DMS 273 (cell line): ENCODE results near the gene NBAS.
"Not testable (repeated sequence)": the region's sequence is repeated elsewhere in the genome, so short reads cannot be mapped to it uniquely, and the experiment has no call there.

Experiments used
- DNase-seq: peaks from one replicate; lab custom pipeline; 2025; ENCODE audit not compliant: unreplicated experiment; lab: John Stamatoyannopoulos, UW

Gene NBAS

GRCh38 chr2:15241201-15241600 is 319.9 kb downstream of the NBAS start:
- no peak for DNase-seq

- DNase-seq = no peak
Observed at GRCh38 chr2:15238028-15238427, 323.1 kb downstream of the NBAS start.

- no peak for DNase-seq
Observed at GRCh38 chr2:15230599-15231192, 330.4 kb downstream of the NBAS start.

GRCh38 chr2:15226661-15227060 is 334.5 kb downstream of the NBAS start:
- no peak for DNase-seq

- DNase-seq = no peak
Observed at GRCh38 chr2:15225131-15225530, 336.0 kb downstream of the NBAS start.

GRCh38 chr2:15224641-15225040 is 336.5 kb downstream of the NBAS start:
- no peak for DNase-seq

- no peak for DNase-seq
Observed at GRCh38 chr2:15223887-15224286, 337.2 kb downstream of the NBAS start.

GRCh38 chr2:15222856-15223255 is 338.3 kb downstream of the NBAS start:
- no peak for DNase-seq

GRCh38 chr2:15220603-15221002 is 340.5 kb downstream of the NBAS start:
- no peak for DNase-seq

GRCh38 chr2:15218423-15219086 is 342.6 kb downstream of the NBAS start:
- no peak for DNase-seq

- DNase-seq = no peak
Observed at GRCh38 chr2:15212249-15212648, 348.9 kb downstream of the NBAS start.

- not testable (repeated sequence) for DNase-seq
Observed at GRCh38 chr2:15210542-15210941, 350.6 kb downstream of the NBAS start.

- DNase-seq = no peak
Observed at GRCh38 chr2:15206419-15206818, 354.7 kb downstream of the NBAS start.

GRCh38 chr2:15205562-15205961 is 355.6 kb downstream of the NBAS start:
- no peak for DNase-seq

GRCh38 chr2:15201009-15201408 is 360.1 kb downstream of the NBAS start:
- DNase-seq = no peak

GRCh38 chr2:15200581-15200980 is 360.6 kb downstream of the NBAS start:
- no peak for DNase-seq

GRCh38 chr2:15198051-15198450 is 363.1 kb downstream of the NBAS start:
- DNase-seq = no peak

GRCh38 chr2:15195813-15196212 is 365.3 kb downstream of the NBAS start:
- DNase-seq = no peak

GRCh38 chr2:15191789-15192188 is 369.3 kb downstream of the NBAS start:
- DNase-seq = no peak

- DNase-seq = no peak
Observed at GRCh38 chr2:15189216-15189615, 371.9 kb downstream of the NBAS start.

GRCh38 chr2:15187702-15188101 is 373.4 kb downstream of the NBAS start:
- DNase-seq = no peak

- DNase-seq = no peak
Observed at GRCh38 chr2:15186118-15186517, 375.0 kb downstream of the NBAS start.

- no peak for DNase-seq
Observed at GRCh38 chr2:15184491-15184890, 376.6 kb downstream of the NBAS start.
